Measurements from ENCODE around the gene APBA2.
"Not testable (repeated sequence)": the region's sequence is repeated elsewhere in the genome, so short reads cannot be mapped to it uniquely, and the experiment has no call there.

APBA2 gene

DNA sequence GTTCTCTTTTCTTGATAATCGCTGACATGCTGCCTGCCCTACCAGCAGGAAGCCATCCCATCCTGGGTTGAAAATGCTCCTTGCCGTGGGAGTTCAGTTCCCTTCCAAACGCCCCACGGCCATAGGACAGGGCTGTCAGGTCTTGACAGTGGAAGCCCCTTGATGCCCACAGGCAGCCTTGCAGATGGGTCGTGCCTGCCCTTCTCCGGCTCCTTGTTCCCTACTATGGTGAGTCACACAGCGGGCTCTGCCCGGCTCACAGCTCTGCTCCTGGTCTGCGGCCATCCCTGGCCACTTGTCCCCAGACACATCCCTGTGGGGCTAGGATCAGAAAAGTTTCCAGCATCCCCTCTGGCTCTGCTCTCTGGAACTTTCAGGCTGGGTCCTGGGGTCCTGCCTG is 6.2 kb upstream of the APBA2 start:
- no peak for DNase-seq

DNA sequence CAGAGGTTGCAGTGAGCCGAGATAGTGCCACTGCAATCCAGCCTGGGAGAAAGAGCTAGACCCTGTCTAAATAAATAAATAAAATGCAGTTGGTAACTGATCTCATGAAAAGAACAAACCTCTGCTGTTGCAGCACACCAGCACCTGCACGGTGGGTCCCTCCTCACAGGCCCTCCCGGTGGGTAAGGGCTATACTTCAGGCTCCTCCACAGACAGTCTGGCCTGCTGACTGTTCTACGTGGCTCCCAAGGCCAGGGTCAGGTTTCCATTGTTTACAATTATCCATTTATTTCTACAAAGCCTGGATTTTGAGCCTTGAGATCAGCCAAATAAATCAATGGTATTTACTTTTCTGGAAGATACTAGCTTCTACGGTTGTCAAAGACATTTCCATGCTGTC is 5.1 kb upstream of the APBA2 start:
- no peak for DNase-seq

DNA sequence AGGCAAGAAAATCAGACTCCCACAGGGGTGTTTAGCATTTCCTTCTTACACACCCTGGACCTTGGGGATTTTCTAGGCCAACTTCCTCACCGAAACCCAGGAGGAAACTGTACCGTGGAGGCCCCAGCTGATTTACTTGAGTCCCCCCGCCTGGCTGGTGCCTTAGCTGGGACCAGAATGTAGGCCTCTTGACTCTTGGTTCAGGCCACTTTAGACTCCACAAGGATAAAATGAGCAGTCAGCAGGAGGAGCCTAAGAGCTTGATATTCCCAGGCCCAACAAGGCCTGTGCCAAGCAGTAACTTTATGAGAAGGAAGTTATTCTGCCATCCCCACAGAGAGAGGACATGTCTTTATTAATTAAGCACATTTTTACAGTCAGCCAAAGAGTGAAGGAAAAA is 4.6 kb upstream of the APBA2 start:
- DNase-seq, result no peak

DNA sequence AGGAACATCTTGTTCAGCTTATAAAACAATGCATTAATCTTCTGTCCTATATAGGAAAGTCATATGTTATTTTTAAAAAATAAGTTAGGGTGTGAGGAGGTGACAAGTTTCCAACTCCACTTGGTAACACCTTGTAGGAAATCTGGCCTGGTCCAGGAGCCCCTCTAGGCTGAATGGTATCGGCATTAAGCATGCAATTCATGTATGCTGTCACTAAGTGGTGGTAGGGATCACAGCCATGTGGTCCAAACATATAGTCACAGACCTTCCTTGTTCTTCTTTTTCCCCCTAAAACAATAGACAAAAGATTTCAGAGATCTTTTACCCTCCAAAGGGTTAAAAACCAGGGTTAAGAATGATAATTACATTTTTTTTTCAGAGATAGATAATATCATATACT is 4.2 kb upstream of the APBA2 start:
- no peak for DNase-seq

DNA sequence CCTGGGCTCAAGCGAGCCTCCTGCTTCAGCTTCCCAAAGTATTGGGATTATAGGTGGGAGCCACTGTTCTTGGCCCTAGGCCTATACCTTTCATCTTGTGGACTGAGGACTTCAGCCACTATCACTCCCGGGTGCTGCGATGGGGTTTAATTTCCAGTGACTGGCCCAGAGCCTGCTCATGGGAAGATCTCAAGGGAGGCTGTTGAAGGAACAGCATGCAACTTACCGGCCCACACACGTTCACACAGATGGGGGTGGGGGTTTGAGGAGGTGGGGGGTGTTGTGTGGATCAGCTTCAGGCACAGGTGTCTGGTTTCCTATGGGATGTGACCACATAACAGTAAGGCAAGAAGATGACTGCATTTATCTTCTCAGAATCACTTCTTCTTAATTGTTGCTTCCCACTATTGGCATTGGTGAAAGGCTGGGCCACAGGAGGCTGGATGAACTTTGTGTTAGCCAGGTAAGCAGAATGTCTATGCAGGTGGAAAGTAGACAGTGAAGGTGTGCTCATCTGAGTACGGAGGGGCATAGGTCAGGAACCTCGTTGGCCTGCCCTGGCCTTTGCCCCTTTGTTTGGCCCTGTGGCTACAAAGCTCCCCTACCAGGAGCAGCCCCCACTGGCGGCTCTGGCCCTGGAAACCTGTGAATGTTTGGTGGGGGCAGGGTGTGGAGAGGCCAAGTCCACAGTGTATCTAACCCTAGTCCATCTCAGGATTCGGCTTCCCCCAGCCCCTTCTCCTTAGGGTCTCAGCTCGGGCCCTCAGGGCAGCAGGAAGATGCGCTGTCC is 1.4 kb upstream of the APBA2 start:
- no peak for DNase-seq

DNA sequence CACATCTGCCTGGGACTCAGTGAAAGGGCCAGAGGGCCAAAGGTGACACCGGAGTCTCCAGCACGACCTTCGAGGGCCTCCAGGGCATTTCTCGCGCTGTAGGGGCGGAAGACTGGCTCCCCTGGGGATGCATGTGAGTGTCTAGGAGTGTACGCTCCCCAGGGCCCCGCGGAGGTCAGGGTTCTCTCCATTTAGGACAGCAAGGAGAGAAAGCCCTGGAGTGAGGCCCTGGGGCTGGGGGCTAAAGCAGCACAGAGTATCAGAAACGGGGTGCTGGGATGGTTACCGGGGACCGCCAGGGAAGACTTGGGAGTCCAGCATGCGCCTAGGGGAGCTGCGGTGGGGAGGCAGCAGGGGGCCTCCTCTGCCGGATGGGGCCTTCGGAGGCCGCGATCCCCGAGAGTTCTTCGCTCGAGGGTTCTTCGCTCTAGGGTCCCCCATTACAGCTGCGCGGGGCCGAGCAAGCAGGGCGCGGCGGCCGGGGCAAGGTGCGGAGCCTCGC is 595 bp upstream of the APBA2 start:
- DNase-seq, result no peak

DNA sequence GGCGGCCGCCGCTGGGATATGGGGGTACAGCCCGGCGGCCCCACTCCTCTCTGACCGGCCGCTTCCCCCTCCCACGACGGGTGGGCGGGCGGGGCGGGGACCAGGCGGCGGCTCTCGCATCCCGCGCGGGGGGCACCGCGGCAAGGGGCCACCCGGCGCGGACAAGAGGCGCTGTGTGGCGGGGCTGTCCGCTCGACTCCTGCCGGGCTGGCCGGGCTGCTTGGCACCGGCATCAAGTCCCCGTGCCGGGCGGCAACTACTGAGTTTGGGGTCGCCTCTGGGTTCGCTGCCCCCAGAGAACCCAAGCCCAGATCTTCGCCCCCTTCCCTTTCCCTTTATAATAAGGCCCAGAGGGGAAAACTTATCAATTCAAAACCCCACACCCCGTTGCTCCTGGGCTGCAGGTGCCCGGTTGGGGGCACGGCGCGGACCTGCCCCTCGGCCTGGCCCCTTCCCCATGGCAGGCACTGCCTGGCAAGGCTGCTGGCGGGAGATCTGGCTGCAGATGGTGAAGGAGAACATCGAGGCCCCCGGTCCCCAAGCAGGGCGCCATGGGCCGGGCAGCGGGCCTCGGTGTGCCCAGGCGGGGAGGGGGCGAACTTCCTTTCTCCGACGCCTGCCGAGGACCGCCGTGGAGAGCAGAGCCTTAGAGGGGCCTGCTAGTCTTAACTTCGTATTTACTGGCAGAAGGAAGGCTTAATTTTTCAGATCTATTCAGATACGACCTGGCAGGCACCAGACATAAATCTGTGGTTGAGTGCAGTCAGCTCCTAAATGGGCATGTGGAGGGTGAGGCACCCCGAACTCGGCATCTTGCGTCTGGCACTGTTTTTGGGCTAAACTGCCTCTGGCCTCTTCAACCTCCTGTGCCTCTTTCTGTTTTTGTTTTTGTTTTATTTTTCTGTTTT is 911 bp downstream of the APBA2 start:
- DNase-seq, result no peak

DNA sequence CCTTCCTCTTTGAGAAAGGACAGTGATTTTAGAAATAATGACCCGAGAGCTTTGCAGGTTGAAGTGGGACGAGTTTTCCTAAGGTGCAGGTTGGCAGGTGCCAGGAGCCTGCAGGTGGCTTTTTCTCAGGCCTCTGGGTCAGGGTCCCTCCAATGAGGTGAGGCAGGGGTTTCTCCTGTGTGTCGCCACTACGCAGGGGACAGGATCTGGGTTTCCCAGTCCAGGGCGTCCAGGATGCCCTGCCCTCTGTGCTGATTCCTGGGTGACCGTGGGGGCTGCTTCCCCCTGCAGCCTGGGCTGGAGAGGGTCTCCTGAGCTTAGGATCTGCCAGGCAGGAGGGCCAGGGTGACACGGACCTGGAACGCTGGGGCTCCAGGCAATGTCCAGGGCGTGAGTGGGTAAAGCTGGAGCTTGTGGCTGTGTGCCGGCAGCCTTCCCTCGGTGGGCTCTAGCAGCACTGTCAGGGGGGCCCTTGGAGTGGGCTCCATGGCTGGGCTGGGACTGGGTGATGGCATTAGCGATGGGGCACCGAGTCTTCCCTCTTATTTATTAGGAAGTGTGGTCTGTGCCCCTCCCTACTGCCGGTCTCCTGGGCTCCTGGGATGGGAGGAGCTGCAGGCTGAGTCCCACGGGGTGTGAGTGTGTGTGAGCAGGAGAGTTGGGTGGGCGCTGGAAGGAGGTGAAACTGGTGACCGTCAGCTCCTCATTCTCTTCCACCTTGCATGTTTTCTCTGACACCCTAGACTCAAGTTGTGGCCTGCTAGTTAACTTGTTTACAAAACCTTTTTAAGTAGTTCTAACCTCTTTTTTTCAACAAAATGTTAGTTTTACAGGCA is 1.8 kb downstream of the APBA2 start:
- no peak for DNase-seq

DNA sequence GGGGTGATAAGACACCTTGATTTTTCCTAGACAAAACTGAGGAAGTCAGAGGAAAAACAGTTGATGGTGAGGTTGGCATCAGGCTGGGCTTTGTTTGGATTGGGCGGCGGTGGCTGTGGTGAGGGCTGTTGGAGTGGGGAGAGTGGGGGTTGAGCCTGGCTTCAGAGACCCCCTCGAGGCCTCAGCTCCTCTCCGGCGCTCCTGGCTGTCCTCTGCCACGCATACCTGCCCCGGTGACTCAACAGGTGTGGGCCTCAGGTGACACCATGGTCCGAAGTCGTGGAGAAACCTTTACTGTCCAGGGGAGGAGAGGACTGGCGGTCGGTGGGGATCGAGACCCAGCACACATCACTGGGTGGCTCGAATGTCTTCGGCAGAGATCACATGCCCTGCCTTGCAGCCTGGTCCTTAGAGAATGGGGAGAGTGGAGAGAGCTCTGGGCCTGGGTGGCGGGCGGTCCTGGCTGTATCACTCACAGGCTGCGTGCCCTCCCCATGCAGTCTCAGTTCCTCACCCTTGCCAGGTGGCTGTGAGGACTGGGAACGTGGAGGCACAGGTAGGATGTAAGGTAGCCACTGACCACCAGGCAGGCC is 2.6 kb downstream of the APBA2 start:
- no peak for DNase-seq

DNA sequence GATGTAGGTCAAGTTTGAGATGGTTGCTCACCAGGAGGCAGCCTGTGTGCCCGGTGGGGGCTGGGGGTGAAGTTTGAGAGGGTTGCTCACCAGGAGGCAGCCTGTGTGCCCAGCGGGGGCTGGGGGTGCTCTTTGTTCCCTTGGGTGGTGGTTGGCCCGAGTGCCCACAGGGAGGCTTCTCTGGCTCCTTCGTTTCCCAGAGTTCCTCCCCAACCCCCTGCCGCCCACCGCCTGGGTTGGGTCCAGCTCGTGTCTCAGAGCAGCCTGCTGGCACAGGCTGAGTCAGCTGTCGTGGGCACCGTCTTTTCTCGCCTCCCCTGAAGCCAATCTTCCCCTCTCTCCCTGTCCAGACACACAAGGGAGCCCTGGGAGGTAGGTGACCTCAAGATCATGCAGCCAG is 3.1 kb downstream of the APBA2 start:
- DNase-seq, result no peak

DNA sequence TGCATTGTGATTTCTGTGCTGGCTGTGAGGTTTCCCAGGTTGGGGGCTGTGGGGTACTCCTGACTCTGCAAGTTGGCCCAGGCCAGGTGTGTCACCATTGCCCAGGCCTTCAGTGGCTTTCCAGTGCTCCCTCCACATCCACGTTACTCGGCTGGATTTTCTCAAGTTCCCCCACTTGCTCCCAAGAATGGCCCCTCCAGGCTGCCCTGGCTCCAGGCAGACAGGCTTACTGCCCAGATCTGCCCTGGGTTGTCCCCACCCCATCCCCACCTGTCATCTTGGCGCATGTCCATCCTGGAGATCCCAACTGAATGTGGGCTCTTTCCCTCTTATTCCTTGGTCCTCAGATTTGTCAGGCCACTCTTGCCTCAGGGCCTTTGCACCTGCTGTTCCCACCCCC is 3.6 kb downstream of the APBA2 start:
- DNase-seq, result no peak

DNA sequence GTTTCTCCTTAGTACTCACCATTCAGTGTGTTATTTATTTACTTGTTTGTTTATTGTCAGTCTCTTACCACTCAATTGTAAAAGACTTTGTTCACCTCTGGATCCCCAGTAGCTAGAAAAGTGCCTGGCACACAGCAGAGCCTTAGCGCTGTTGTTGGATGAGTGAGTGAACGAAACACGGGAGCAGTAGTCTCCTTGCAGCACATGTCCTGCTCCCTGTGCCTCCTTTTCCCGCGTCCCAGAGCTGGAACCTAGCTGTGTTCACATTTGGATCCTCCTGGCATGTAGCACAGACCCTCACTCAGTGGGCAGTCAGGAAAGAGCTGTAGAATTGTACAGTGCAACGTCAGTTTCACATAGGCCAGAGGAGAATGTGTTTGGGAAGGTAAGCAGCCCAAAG is 4.1 kb downstream of the APBA2 start:
- DNase-seq, result not testable (repeated sequence)

DNA sequence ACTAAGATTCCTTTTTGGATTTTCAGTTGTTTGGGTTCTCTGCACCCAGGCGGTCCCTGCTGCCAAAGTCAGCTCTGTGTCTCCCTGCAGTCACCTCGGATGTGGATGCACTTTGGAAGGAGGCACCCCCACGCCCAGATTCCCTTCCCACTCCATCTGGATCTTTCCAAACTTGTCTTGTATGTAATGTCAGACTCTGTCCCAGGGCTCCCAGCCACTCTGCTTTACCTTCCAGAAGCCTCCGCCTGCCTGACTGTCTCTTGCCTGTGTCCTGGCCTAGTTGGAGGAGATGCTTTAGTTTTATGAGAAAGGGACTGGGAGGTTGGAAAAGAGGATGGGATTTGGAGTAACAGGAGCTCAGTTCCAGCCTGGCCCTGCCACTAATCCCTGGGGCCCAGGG is 4.5 kb downstream of the APBA2 start:
- not testable (repeated sequence) for DNase-seq

DNA sequence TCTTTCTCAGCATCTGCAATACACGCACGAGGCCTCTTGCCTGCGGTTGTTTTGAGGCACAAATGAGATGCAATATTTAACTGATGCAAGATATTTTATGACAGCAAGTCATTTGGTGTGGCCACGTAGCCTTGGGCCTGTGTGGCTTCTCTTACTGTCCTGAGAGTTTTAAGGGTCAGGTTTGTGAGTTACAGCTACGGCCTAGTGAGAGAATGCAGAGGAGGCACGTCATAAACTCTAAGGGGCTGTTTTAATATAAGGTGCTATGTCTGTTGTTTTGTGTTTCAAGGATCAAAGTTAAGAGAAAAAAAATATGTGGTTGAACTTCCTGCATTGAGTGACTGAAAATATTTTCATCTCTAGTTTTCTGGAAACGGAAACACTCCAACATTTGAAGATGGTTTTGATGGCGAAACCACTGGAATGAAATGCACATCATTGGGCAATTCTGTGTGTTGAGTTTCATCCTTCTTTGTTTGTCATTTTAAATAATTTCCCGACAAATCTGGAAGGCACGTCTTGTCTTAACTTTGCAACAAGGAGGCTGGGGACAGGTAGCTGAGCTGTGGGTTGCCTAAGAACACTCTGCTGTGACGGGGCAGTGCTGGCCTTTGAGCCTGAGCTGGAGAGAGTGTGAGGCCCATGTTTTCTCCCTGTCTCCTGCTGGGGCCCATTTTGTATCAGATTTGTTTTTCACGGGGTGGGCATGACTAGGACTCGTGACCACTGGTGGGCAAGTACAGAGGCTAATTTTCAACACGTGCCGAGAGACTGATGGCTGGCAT is 5.1 kb downstream of the APBA2 start:
- DNase-seq, result no peak

DNA sequence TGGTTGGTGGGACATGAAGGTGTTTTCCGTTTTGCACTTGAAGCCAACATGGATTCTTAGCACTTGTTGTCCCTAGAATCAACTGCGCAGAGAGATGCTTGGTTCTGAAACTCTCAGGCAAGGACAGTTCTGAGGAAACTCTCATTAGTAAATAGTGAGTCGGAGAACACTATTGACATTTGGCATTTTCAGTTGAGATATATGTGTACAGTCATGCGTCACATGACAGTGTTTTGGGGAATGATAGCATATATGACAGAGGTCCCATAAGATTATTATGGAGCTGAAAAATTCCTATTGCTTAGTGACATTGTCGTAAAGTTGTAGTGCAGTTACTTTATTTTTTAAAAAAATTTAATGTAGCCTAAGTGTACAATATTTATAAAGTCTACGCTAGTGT is 5.8 kb downstream of the APBA2 start:
- no peak for DNase-seq

DNA sequence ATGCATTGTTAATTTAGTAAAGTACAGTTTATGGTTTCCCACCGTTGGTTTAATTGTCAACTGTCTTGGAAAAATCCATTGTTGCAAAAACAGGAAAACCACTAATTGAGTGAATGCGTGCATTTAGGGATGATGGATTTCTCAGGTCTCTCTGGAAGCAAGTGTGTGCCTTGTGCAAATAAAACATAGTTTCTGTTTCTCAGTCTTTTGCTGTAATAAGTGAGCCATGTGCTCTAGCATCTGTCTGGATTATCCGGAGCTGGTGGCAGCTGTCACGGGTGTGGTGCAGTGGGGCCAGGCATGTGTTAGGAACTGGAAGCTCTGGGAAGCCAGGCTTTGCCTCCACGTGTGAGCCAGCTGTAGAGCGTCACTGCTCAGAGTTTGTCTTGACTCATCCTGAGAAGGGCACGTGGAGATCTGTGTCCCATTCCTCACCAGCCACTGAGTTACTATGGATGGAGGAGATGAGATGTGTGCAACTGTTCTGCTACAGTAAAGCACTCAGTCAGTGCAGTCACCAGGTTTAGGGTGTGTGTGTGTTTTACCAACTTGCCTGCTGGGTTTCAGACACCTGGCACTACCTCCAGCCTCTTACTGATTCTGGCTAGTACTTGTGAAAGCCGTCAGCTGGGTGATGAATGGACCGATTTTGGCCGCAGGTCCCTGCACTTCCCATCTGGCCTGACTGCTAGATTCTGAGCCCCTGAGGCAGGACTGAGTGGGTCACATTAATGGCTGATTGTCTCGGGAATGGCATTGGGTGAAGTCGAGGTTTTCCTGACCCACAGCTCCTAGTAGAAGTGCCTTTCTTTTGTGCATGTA is 7.2 kb downstream of the APBA2 start:
- DNase-seq, result no peak

DNA sequence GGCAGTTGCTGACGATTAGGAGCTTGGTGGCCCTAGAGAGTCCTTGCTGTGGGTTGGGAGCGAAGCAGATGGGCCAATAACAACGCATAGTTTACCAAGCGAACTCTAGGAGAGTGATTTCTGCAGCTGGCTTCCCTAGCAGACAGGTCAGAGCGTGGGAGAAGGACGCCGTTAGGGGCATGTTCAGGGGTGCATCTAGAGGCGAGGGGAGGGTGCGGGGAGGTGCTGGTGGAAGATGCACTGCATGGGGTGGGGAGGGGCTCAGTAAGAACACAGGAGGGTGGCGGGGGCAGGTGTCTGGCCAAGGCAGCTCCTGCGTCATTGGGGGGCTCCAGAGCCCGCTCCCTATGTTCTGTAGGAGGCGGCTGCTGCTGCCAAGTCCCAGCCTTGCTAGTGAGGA is 8.9 kb downstream of the APBA2 start:
- DNase-seq, result no peak

DNA sequence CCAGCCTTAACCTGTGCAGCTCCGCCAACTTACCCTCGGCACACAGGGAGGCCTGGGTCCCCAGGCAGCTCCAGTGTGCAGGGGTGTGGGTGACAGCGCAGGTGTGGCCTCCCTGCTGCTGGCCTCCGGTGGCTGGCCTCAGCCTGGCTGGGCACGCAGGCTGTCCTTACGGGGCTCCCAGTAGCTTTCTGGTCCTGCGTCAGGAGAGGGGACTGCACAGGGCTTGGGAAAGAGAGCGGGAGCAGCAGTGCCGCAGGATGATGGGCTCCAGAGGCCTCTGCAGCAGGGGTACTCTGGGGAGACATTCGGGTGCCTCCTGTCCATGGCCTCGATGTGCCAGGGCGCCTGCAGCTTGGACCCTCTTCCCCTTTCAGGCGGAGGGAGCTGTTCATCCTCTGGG is 9.4 kb downstream of the APBA2 start:
- no peak for DNase-seq

DNA sequence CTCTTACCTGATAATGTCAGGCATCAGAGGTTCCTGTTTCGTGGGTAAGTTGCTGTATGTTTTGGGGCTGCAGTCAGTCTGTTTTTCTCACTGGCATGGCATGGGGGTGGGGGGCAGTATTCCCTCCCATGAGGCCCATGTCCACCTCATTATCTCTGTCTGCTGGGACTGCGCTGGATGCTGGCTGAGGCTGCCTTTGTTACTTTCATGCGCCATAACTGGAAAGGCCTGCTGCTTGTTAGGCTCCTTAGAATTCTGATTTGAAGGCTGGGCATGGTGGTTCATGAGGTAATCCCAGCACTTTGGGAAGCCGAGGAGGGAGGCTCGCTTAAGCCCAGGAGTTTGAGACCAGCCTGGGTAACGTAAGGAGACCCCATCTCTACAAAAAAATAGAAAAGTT is 9.8 kb downstream of the APBA2 start:
- DNase-seq, result no peak

DNA sequence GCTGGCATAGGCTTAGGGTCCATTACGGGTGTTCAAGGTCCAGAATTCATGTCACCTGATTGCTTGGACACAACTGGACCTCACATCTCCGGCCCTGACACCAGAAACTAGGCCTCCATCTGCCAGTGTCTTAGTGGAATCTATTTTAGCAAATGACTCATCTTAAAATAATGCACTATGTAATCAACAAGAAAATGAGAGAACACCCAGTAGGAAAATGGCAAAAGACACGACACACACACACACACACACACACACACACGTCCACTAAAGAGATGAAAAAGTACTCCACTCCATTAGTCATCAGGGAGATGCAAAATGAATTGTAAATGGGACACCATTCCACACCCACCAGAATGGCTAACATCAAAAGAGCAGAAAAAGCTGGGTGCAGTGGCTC is 11.2 kb downstream of the APBA2 start:
- no peak for DNase-seq
